Endothelial cell of umbilical vein (primary cell): Measurements from ENCODE around the gene HSD17B14. TPM values are rescaled to one million over a fixed set of nuclear protein-coding genes. Genes with fewer than 3 reads are reported as not detected.

Experiments used
- BruUV-seq: library from RNA; stranded (reverse); fragments of 400-500 nt; replicated peaks from 2 replicates; lab custom pipeline; 2021; lab: Mats Ljungman, UMichigan
- CTCF ChIA-PET: fragments of 300-600, 350-600 bp; sonication (Branson Sonifier 250); formaldehyde crosslinking; loops from one replicate; lab custom pipeline; 2021; ENCODE audit warnings: antibody characterized with exemption, inconsistent platforms; lab: Charles Lee
- POLR2A ChIA-PET: fragments of 300-600, 350-600 bp; sonication (Branson Sonifier 250); formaldehyde crosslinking; loops from one replicate; lab custom pipeline; 2021; ENCODE audit warnings: antibody characterized with exemption, inconsistent platforms; lab: Charles Lee
- DNase-seq: peaks from one replicate; pipeline ENCODE4 v3.0.0-alpha.2; 2011; ENCODE audit warnings: low read depth, low spot score
- FAIRE-seq: peaks from 2 replicates; lab custom pipeline; 2011; peaks lifted over from hg19 to GRCh38; lab: Jason Lieb, UNC
- H2AFZ ChIP-seq: 2 replicates; pipeline ENCODE4 v1.6.0; 2012; ENCODE audit warnings: low read depth, low read length, control low read depth, inconsistent platforms
- H3K27ac ChIP-seq: 2 replicates; pipeline ENCODE4 v1.5.1; 2011; ENCODE audit warnings: low read depth, mild to moderate bottlenecking, control low read depth, low read length, moderate library complexity; ENCODE audit not compliant: insufficient read depth
- H3K27me3 ChIP-seq, 2 experiments: 2 replicates each; pipeline versions ENCODE4 v1.6.0 to v1.6.1; 2011; ENCODE audit warnings: low read length in 2 of 2, mixed read lengths in 1 of 2; ENCODE audit not compliant: control insufficient read depth in 2 of 2, insufficient read depth in 2 of 2
- H3K36me3 ChIP-seq, 2 experiments: 2 replicates in 1 of 2; 3 replicates in 1 of 2; pipeline ENCODE4 v1.5.1; 2011; ENCODE audit warnings: low read length in 2 of 2, mild to moderate bottlenecking in 1 of 2, moderate library complexity in 1 of 2; ENCODE audit not compliant: control insufficient read depth in 2 of 2, insufficient read depth in 2 of 2; ENCODE audit errors: extremely low read depth in 1 of 2
- H3K4me1 ChIP-seq: 3 replicates; pipeline ENCODE4 v1.5.1; 2011; ENCODE audit warnings: mild to moderate bottlenecking, low read length; ENCODE audit not compliant: control insufficient read depth, insufficient read depth; ENCODE audit errors: extremely low read depth
- H3K4me2 ChIP-seq: 2 replicates; pipeline ENCODE4 v1.6.1; 2011; ENCODE audit warnings: low read length, control low read depth, mixed read lengths; ENCODE audit not compliant: insufficient read depth
- H3K4me3 ChIP-seq, 3 experiments: fragments of 200-600 bp in 1 of 3; sonication (generic), shearing (Covaris generic) in 1 of 3; replicated peaks in 1 of 3; 2 replicates each; pipeline ENCODE4 v1.5.1; 2011 to 2016; ENCODE audit warnings: control low read depth in 3 of 3, low read length in 3 of 3, mild to moderate bottlenecking in 2 of 3, inconsistent platforms in 1 of 3, low read depth in 1 of 3, moderate library complexity in 1 of 3; ENCODE audit not compliant: insufficient read depth in 1 of 3
- H3K79me2 ChIP-seq: 2 replicates; pipeline ENCODE4 v1.6.0; 2012; ENCODE audit warnings: low read length, inconsistent platforms; ENCODE audit not compliant: control insufficient read depth, insufficient read depth
- H3K9ac ChIP-seq: replicated peaks from 2 replicates; pipeline ENCODE3; 2011; ENCODE audit warnings: low read length, control low read depth; ENCODE audit not compliant: insufficient read depth; ENCODE audit errors: extremely low read depth
- H3K9me1 ChIP-seq: replicated peaks from 3 replicates; pipeline ENCODE4 v1.6.0; 2011; ENCODE audit warnings: mild to moderate bottlenecking, low read length; ENCODE audit not compliant: control insufficient read depth, insufficient read depth; ENCODE audit errors: extremely low read depth
- H3K9me3 ChIP-seq: replicated peaks from 2 replicates; pipeline ENCODE4 v1.5.1; 2012; ENCODE audit warnings: low read length, inconsistent platforms; ENCODE audit not compliant: control insufficient read depth, insufficient read depth
- H4K20me1 ChIP-seq: replicated peaks from 2 replicates; pipeline ENCODE3; 2011; ENCODE audit warnings: mild to moderate bottlenecking, low read length; ENCODE audit not compliant: control insufficient read depth, insufficient read depth; ENCODE audit errors: extremely low read depth
- EZH2 ChIP-seq: IDR thresholded peaks from 2 replicates; pipeline ENCODE4 v1.6.1; 2012; ENCODE audit warnings: borderline replicate concordance, low read depth, mild to moderate bottlenecking, moderate library complexity, low read length, inconsistent platforms; ENCODE audit not compliant: severe bottlenecking
- FOS ChIP-seq: IDR thresholded peaks from 2 replicates; pipeline ENCODE4 v1.6.1; 2011; ENCODE audit warnings: mild to moderate bottlenecking, low read length, moderate library complexity, borderline replicate concordance; ENCODE audit not compliant: insufficient read depth
- GATA2 ChIP-seq: IDR thresholded peaks from 2 replicates; pipeline ENCODE4 v1.7.0; 2011; ENCODE audit warnings: low read depth, mild to moderate bottlenecking, moderate library complexity, mixed read lengths, low read length; ENCODE audit not compliant: insufficient read length, insufficient read depth
- JUN ChIP-seq: IDR thresholded peaks from 2 replicates; pipeline ENCODE4 v1.6.1; 2011; ENCODE audit warnings: borderline replicate concordance, low read depth; ENCODE audit not compliant: insufficient read length, insufficient read depth
- MAX ChIP-seq: IDR thresholded peaks from 2 replicates; pipeline ENCODE4 v1.6.1; 2011; ENCODE audit not compliant: insufficient read depth, insufficient read length
- MYC ChIP-seq: IDR thresholded peaks from one replicate; pipeline ENCODE4 v1.6.1; 2011; ENCODE audit warnings: mild to moderate bottlenecking, low read depth, low read length
- POLR2A ChIP-seq: IDR thresholded peaks from 2 replicates; pipeline ENCODE4 v1.6.1; 2012; ENCODE audit warnings: low read depth, mild to moderate bottlenecking, control low read depth, low read length
- POLR2AphosphoS5 ChIP-seq: IDR thresholded peaks from 2 replicates; pipeline ENCODE4 v1.6.1; 2012; ENCODE audit warnings: low read depth, mild to moderate bottlenecking, control low read depth, low read length, moderate library complexity; ENCODE audit not compliant: insufficient read depth
- dilution Hi-C: fragments of 300-500 bp; cut with MboI; formaldehyde crosslinking; loops from one replicate; pipeline ENCODE4 v1.15.0; 2019; ENCODE audit warnings: low sequenced_read_pairs; ENCODE audit not compliant: extremely low pct_ligation_motif_present
- intact Hi-C: fragments of 100-400 bp; cut with micrococcal nuclease; formaldehyde crosslinking; loops from one replicate; pipeline ENCODE4 v1.10.0; 2022
- polyA plus RNA-seq, 4 experiments: library from polyadenylated mRNA; depleted of rRNA in 3 of 4; stranded (reverse) in 3 of 4; unstranded in 1 of 4; fragments of >200 nt; gene quantifications; 2 replicates each; pipeline versions ENCODE4 v1.2.1 to v1.2.3, GENCODE V29; 2011 to 2012; ENCODE audit warnings: missing spikeins in 1 of 4
- total RNA-seq: library from RNA; stranded (reverse); gene quantifications from 2 replicates; pipeline ENCODE4 v1.2.3, GENCODE V29; 2021
- TF ChIP-seq, protein P1 (sequence below), 2 donors: IDR thresholded peaks; 1 replicate in 1 of 2; 2 replicates in 1 of 2; pipeline ENCODE4 v1.5.1; 2011; ENCODE audit warnings: low read length in 2 of 2, mild to moderate bottlenecking in 2 of 2, moderate library complexity in 2 of 2, control low read depth in 1 of 2, inconsistent platforms in 1 of 2, low read depth in 1 of 2; ENCODE audit not compliant: insufficient read depth in 1 of 2; ENCODE audit errors: extremely low read depth in 1 of 2

HSD17B14 gene
- total and polyA plus RNA-seq, 2 donors (not counting 3 experiments of a cell fraction or from before 2014, with no cell fraction given) = 20.9 to 46.3 TPM

DNA sequence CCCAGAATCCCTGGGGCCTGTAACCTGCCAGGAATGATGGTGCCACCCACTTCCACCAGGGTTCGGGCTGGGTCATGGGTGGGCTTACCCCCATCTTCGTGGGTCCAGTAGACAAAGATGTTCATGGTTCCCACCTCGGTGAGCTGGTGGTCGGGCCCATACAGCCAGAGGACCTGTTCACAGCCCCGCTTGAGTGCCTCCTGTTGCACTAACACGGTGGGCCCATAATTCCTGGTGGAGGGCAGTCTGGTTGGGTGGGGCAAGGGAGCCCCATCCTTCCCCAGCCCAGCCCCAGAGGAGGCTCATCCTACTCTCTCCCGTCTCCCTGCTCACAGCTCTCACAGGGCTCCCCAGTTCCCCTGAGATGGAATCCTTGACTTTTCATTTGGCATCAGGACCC is 39.2 kb downstream of the HSD17B14 start:
- CTCF ChIA-PET = interaction anchor here (11.1 kb wide), 1 partner anchor 46 kb away, joined by 427 read pairs; no protein-coding TSS in a partner anchor
- dilution Hi-C loops (no loop called here), intact Hi-C loops (no loop called here)
- no peaks in the 10 kb centered on the region for H4K20me1 ChIP-seq
- peaks cover 3% of the 10 kb centered on the region for H3K4me1 ChIP-seq
- H3K27ac ChIP-seq = no peak overlapping the region
- no peak overlapping the region for H3K9ac ChIP-seq
- no peaks in the 10 kb centered on the region for H3K79me2 ChIP-seq
- BruUV-seq = no TSS peak
- H3K9me1 ChIP-seq = no peaks in the 10 kb centered on the region
- H3K4me3 ChIP-seq = no peak overlapping the region
- no peak overlapping the region for H2AFZ ChIP-seq
- POLR2A ChIA-PET = no interaction called here
- DNase-seq = no peak
- no peak for TF ChIP-seq GATA2
- TF ChIP-seq, protein P1, sequence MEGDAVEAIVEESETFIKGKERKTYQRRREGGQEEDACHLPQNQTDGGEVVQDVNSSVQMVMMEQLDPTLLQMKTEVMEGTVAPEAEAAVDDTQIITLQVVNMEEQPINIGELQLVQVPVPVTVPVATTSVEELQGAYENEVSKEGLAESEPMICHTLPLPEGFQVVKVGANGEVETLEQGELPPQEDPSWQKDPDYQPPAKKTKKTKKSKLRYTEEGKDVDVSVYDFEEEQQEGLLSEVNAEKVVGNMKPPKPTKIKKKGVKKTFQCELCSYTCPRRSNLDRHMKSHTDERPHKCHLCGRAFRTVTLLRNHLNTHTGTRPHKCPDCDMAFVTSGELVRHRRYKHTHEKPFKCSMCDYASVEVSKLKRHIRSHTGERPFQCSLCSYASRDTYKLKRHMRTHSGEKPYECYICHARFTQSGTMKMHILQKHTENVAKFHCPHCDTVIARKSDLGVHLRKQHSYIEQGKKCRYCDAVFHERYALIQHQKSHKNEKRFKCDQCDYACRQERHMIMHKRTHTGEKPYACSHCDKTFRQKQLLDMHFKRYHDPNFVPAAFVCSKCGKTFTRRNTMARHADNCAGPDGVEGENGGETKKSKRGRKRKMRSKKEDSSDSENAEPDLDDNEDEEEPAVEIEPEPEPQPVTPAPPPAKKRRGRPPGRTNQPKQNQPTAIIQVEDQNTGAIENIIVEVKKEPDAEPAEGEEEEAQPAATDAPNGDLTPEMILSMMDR (IDR thresholded peaks at IDR 0.05; ENCODE audit: extremely low read depth in 1 of 2, insufficient read depth in 1 of 2, low read depth in 1 of 2, low read length in 2 of 2) = no peak
- TF ChIP-seq MAX = no peak
- TF ChIP-seq JUN = no peak
- no peak for TF ChIP-seq POLR2A
- TF ChIP-seq FOS = no peak
- no peak for TF ChIP-seq POLR2AphosphoS5
- TF ChIP-seq MYC = no peak
- TF ChIP-seq EZH2 = no peak
- H3K36me3 ChIP-seq = no peaks in the 10 kb centered on the region
- no peaks in the 10 kb centered on the region for H3K27me3 ChIP-seq
- H3K4me2 ChIP-seq = no peak overlapping the region
- H3K9me3 ChIP-seq = no peaks in the 10 kb centered on the region
- no peak for FAIRE-seq
